D341Med (cell line): ENCODE results near the gene CYB561A3.
A peak's percentile ranks its signal among the peaks of the same experiment; 100 is the strongest.
"Not testable (repeated sequence)": the region's sequence is repeated elsewhere in the genome, so short reads cannot be mapped to it uniquely, and the experiment has no call there.

ENCODE experiments used
- DNase-seq: peaks from one replicate; pipeline ENCODE4 v3.0.0; 2012; ENCODE audit warnings: low spot score

CYB561A3 gene

GRCh38 chr11:61361741-61362541 lies at the start of gene CYB561A3, which contains the start of gene TMEM138:
TSS of gene CYB561A3 (minus strand) at chr11:61361882. CDS start at chr11:61356713, 5,169 bp downstream.
TSS of gene TMEM138 (plus strand) at chr11:61362374. CDS start at chr11:61364391, 2,017 bp downstream.
- peak; percentile 94 for DNase-seq

- DNase-seq = no peak
Observed at GRCh38 chr11:61406991-61407728, 45.5 kb upstream of the CYB561A3 start.

GRCh38 chr11:61406067-61406466 lies 44.4 kb upstream of the CYB561A3 start:
- DNase-seq = no peak

GRCh38 chr11:61404641-61405040 lies 43.0 kb upstream of the CYB561A3 start:
- no peak for DNase-seq

GRCh38 chr11:61404103-61404502 lies 42.4 kb upstream of the CYB561A3 start:
- DNase-seq = no peak

GRCh38 chr11:61403658-61404057 lies 42.0 kb upstream of the CYB561A3 start:
- DNase-seq = no peak

GRCh38 chr11:61401573-61401972 lies 39.9 kb upstream of the CYB561A3 start:
- no peak for DNase-seq

GRCh38 chr11:61401173-61401572 lies 39.5 kb upstream of the CYB561A3 start:
- no peak for DNase-seq

GRCh38 chr11:61392981-61393595 lies 31.4 kb upstream of the CYB561A3 start:
- peak; percentile 55 for DNase-seq

- no peak for DNase-seq
Observed at GRCh38 chr11:61390161-61390560, 28.5 kb upstream of the CYB561A3 start.

- no peak for DNase-seq
Observed at GRCh38 chr11:61384271-61385242, 22.9 kb upstream of the CYB561A3 start.

- not testable (repeated sequence) for DNase-seq
Observed at GRCh38 chr11:61383859-61384258, 22.2 kb upstream of the CYB561A3 start.

GRCh38 chr11:61380884-61381283 lies 19.2 kb upstream of the CYB561A3 start:
- DNase-seq = no peak

GRCh38 chr11:61378713-61379313 lies 17.1 kb upstream of the CYB561A3 start:
- DNase-seq = no peak

GRCh38 chr11:61377461-61378160 lies 15.9 kb upstream of the CYB561A3 start:
- DNase-seq = no peak

- DNase-seq = no peak
Observed at GRCh38 chr11:61375761-61376108, 14.1 kb upstream of the CYB561A3 start.

GRCh38 chr11:61372659-61373420 lies 11.2 kb upstream of the CYB561A3 start:
- DNase-seq = no peak

- no peak for DNase-seq
Observed at GRCh38 chr11:61370349-61371005, 8.8 kb upstream of the CYB561A3 start.
